NCI-H1417 (cell line): ENCODE results near the gene ATAD3B.
"Not testable (repeated sequence)": the region's sequence is repeated elsewhere in the genome, so short reads cannot be mapped to it uniquely, and the experiment has no call there.

Experiments
- DNase-seq, 3 experiments: peaks; one replicate each; lab custom pipeline; 2025; lab: John Stamatoyannopoulos, UW

Gene ATAD3B

DNA sequence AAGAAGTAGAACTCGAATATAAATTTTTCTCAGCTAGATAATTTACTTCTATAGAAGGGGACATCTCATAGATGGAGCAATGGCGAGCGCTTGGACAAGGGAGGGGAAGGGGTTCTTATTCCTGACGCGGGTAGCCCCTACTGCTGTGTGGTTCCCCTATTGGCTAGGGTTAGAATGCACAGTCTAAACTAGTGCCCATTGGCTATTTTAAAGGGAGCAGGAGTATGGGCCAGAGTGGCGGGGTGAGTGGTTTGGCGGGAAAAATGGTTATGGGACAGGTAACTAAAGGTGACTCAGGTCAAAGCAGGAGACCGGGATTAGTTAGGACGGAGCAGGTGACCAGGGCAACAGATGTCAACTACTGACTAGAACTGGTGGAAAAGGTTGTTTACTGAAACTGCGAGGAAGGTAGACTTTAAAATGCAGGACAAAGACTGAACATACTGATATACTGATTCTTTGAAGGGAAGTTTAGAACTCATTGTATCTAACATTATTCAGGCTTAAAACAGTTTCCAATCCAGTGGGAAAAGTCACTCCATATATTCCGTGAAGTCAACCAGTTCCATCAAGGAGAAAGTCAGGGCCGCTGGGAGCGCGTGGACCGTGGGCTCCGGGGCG, 39.5 kb downstream of the ATAD3B start:
- DNase-seq = peak in 2 of 3 experiments; percentile 47 to 73

DNA sequence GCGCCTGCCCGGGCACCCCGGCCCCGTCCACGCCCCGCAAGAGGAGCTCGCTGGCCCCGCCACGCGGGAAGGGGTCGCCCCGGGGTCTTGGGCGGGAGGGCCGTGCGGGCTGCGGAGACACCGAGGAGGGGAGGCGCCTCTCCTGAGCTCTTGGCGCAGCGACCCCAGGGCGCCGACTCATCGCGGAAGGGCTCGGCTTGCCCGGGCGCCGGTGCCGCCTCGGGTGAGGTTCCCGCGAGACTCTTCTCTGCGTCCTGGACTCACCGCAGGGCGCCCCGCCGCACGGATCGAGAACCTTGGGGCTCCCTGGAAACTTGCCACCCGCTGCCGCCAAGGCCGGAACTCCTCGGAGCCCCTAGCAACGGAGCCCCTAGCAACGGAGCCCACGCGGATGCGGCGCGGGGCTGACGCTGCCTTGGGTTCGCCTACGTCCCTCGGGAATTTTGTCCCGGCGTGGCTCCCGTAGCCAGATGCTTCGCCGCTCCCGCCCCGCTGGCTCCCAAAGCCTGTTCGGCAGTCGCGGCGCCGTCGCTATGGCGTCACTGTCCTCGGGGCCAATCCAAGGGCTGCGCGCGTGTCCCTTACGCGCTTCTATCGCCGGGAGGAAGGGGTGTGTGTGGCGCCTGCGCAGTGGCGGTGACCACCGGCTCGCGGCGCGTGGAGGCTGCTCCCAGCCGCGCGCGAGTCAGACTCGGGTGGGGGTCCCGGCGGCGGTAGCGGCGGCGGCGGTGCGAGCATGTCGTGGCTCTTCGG, 40.1 kb downstream of the ATAD3B start, which contains the start of gene ATAD3A:
TSS of gene ATAD3A (plus strand) at position 630 of the 753 bp plus-strand sequence. CDS start at position 737, 107 bp downstream.
- DNase-seq = peak; percentile 97 to 99 (median 98)

DNA sequence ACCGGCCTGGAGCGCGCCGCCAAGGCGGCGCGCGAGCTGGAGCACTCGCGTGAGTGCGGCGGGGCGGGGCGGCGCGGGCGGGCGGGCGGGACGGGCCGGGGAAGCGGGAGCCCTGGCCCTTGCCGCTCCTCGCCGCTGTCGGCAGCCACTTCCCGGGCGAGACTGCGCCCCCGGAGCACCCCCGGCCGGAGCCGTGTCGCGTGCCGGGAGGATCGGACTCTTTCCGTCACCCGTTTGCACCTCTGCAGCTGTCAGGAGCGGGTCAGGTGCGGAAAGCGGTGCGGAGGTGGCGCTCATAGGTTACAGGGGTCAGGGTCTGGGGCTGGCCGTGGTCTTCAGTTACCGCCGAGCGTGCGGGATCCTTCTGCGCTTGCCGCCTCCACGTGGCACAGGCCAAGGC, 40.9 kb downstream of the ATAD3B start:
- DNase-seq = not testable (repeated sequence)

DNA sequence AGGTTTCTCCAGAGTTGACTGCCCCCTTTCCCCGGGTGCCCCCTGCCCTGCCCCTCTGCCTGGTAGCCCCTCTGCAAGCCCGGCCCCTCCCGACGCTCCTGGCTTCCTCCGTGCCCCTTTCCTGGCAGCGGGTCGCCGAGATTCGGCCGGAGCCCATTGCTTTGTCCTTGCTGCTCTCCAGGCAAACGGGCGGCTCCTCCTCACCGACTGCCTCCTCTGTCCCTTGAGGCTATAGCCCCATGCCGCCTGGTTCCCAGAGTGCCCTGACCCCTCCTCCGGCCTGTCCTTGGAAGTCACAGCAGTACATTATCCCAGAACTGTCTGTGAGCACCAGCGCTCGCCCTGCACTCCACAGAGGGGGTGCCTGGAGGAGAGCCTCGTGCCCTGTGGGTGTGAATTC, 42.1 kb downstream of the ATAD3B start:
- DNase-seq = not testable (repeated sequence)

DNA sequence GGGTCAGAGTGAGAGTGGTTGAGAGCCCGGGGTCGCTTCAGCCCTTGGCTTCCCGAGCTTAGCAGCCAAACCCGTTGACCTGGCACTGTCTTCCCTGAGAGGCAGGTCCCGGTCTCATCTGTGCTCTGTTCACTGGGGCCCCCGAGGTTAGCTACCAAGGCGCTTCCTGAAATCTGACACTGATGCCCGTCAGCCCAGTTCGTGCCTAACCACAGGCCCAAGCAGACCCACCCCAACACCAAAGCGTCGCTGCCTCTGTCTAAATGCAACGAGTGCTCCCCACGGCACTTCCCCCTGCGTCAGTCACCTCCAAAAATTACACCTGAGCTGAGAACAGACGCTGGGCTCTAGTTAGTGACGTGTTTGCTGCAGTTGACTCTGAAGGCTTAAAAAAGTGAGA, 42.8 kb downstream of the ATAD3B start:
- DNase-seq = not testable (repeated sequence)

DNA sequence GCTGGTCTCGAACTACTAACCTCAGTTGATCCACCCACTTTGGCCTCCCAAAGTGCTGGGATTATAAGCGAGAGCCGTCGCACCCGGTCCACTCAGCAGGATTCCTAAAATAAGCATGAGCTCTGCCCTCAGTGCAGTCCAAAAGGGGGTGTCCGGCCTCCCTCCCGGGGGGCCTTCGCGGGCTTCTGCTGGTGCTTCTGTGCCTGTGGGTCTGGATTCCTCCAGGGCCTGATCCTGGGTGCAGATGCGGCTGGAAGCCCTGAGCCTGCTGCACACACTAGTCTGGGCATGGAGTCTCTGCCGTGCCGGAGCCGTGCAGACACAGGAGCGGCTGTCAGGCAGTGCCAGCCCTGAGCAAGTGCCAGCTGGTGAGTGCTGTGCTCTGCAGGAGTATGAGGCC, 45.4 kb downstream of the ATAD3B start:
- DNase-seq = not testable (repeated sequence)

DNA sequence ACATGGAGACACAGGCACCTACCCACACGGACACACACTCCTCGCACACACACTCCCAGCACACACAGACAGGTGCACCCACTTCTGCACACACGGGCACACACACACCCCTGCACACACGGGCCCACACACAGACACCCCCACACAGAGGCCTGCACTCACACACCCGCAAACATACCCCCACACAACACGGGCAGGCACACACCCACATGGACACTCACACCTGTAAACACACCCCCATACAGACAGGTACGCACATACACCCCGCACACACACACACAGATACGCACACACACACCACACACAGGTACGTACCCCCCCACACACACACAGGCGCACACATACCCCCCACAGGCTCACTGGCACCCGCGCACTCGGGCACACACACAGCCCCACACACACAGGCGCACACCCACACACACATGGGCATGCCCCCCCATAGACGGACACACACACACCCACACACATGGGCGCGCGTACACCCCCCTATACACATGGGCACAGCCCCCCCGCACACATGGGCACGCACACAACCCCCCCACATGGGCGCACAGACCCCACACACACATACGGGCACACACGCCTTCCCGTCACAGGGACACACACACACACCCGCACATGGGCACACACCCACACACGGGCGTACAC, 46.5 kb downstream of the ATAD3B start:
- DNase-seq = no peak

DNA sequence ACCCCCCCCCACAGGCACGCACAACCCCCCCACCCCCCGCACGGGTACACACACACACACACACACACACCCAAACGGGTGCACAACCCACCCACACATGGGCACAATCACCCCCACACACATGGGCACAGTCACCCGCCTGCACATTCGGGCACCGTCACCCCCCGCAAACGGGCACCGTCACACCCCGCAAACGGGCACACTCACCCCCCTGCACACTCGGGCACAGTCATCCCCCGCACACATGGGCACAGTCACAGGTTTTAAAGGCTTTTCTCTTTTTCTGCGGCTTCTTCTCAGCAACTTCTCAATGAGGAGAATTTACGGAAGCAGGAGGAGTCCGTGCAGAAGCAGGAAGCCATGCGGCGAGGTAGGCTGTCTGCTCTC, 47.0 kb downstream of the ATAD3B start:
- DNase-seq = not testable (repeated sequence)

DNA sequence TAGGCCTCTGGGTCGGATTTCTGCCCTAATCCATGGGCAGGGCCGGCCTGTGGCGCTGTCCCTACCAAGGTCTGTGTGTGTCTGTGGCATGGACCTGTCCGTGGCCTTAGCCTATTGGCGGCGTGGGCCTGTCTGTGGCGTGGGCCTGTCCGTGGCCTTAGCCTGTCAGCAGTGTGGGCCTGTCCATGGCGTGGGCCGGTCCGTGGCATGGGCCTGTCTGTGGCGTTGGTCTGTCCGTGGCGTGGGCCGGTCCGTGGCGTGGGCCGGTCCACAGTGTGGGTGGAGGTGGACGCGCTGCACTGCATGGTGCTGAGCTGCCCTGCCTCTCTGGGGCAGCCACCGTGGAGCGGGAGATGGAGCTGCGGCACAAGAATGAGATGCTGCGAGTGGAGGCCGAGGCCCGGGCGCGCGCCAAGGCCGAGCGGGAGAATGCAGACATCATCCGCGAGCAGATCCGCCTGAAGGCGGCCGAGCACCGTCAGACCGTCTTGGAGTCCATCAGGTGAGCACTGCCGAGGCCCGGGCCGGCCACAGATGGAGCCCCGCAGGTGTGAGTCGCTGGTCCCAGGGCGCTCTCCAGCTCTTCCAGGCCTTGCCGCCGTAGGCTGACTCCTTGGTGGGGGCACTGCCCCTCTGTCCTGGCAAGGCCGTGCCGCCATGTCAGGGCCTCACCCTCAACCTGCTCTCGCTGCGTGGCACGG, 48.4 kb downstream of the ATAD3B start:
- not testable (repeated sequence) for DNase-seq

DNA sequence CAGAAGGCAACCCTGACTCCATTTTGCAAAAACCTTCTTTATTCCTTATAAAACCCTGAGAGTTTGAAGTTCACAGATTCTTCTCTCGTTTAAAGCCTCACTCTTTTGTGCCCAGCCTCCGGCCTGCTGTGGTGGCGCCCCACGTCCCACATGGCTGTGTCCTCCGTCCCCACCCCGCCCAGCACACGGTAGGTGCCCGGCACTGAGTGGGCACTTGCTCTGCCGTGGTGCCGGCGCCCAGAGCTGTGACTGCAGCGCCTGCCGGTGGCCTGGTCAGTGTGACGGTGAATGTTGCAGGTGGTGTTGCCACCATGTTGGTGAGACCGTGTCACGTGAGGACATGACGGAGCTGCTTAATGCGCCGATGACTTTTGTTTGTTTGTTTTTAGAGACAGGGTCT, 49.8 kb downstream of the ATAD3B start:
- DNase-seq = no peak

DNA sequence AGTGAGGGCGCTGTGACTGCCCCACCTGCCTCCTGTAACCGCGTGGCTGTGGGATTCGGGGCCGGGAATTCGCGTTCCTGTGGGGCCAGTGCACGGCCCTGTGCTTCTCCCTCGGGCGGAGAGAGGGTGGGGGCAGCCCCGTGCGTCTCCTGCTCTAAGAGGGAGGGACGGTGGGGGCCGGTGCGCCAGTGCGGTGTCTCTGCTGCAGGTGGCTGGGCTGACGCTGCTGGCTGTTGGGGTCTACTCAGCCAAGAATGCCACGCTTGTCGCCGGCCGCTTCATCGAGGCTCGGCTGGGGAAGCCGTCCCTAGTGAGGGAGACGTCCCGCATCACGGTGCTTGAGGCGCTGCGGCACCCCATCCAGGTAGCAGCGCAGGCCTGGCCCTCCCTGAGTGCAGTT, 51.0 kb downstream of the ATAD3B start:
- not testable (repeated sequence) for DNase-seq

DNA sequence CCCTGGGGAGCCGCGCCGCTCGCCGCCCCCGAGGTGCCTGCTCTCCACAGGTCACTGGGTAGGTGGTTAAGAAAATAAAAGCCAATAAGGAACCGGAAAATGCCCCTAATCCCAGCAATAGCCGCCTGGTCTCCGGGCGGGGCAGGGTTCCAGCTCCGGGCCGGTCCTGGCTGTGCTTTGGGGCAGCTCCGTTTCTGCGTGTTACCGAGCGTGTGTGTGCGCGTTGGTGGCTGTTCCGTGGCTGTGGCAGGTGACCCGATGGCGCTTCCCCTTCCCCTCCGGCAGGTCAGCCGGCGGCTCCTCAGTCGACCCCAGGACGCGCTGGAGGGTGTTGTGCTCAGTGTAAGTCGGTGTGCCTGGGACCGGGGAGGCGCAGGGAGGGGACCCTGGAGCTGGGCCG, 51.7 kb downstream of the ATAD3B start:
- not testable (repeated sequence) for DNase-seq

DNA sequence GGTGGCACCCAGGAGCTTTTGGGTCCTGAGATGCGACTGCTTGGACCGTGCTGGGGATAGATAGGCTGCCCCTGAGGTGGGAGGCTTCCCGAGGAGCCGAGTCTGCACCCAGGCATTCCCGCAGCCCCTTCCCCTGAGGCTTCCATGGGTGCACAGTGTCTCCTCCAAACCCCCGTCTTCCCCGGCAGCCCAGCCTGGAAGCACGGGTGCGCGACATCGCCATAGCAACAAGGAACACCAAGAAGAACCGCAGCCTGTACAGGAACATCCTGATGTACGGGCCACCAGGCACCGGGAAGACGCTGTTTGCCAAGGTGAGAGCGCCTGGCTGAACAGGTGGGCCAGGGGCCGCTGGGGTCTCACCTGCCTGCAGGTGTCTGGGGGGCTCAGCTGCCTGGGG, 52.1 kb downstream of the ATAD3B start:
- not testable (repeated sequence) for DNase-seq

DNA sequence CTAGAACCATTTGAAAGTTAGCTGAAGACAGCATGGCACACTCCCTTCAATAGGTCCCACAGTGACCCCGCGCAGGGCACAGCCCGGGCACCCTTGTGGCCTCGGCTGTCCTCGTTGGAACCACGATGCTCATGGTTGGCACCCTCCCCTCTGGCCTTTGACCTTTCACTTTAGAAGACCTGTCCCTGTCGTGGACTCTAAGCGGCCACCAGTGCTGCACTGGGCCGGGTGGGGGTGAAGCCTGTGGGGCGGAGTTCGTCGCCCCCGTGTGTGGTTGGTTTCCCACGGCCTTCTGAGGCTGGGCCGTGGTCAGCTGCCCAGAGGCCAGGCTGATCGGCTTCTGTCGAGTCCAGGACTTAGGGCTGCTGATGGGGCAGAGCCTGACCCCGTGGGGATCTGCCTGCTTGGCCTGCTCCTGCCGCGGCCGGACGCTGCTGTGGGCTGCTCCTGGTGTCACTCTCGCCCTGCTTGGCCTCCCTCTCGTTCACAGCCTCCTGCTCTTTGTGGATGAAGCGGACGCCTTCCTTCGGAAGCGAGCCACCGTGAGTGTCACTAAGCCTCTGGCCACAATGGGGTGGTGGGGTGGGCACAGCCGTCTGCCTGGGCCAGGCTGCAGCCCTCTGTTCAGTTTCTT, 53.3 kb downstream of the ATAD3B start:
- DNase-seq = not testable (repeated sequence)

DNA sequence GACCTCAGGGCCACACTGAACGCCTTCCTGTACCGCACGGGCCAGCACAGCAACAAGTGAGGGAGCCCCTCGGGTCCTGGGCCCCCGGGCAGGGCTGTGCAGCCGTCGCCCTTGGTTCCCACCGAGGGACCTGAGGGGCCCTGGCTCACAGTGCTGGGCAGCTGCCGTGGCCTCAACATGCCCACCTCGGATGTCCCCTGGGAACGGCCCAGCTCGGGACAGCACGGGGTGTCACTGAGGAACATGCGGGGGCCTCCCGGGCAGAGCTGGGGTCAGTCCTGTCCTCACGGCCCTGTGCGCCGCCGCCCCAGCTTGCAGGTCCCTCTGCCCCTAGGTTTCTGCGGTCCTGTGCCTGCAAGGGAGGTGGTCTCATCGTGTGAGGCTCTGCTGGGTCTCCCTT, 54.9 kb downstream of the ATAD3B start:
- DNase-seq = not testable (repeated sequence)

DNA sequence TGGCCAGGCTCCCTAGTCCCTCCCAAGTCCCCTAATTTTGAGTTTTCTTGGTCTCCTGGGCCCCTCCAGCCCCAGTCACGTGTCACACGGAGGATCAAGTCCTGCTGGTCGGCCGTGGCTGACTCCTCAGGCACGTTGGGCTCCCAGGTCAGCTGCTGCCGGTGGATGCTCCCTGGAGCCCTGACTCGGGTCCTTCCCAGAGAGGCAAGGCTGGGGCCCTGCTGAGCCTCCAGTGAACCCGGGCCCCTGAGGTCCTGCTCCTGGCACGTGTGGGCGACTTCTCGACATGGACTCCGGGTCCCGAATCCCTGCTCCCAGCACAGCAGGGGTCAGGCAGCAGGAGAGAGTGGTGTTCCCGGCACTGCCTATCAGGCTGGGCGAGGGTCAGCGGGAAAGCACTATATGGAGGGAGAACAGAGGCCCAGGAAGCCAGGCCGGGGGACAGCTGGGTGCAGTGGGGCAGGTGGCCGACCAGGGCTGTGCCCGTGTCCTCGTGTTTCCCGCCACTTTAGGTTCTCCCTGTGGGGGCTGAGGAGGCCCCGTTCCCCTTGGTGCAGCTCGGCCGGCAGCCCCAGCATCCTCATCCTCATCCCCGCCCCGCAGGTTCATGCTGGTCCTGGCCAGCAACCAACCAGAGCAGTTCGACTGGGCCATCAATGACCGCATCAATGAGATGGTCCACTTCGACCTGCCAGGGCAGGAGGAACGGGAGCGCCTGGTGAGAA, 55.7 kb downstream of the ATAD3B start:
- no peak for DNase-seq

DNA sequence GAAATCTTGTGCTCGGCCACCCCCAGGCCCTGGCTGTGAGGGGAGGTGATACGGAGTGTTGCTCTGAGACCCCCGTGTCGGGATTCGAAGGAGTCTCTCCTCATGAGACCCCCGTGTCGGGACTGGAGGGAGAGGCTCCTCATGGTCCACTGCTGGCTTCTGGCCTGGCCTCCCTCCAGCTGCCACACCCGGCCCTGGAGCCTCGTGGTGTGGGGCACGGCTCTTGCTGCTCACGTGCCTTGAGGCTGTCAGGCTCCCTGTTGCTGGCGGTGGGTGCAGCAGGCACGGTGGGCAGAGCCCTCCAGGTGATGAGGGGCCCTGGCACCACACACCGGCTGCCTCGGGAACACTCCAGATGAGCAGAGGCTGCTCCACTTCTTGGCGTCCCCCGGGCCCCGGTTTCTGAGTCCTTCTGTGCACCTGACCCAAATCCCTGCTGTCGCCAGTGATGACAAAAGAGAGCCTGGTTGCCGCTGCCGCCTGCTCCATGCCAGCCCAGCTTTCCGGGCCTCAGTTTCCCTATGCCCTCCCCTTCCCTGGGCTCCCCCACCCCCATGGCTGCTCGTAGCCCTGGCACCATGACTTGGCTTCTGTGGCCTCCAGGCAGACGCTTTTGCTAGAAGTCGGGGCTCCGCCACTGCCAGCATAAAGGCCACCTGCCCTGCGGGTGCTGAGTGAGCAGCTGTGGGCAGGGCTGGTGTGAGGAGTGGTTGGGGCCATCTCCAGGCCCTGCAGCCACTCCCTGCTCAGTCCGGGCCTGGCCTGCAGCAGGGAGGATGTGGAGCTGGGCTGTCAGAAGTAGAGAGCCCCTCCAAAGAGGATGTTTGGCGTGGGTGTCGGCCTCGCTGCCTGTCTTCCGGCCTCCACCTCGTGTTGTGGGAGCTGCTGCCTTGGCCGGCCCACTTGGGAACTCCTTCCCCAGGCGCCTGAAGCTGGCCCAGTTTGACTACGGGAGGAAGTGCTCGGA, 57.0 kb downstream of the ATAD3B start:
- DNase-seq = no peak

DNA sequence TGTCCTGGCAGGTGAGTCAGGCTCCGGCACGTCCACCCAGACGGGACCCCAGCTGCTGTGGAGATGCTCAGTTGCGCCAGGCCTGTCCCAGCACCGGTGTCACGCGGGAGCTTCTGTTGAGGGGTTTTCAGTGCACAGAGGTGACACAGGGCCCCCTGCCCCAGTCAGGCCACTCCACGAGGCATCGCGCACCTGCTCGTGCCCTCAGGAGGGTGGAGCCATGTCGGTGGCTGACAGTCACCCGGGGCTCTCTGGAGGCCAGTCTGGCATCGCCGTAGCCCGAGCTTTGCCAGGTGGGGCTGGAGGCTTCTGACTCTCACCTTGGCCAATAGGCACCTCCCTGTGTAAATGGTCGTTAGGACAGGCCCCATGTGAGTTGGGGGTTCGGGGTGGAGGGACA, 57.8 kb downstream of the ATAD3B start:
- no peak for DNase-seq

DNA sequence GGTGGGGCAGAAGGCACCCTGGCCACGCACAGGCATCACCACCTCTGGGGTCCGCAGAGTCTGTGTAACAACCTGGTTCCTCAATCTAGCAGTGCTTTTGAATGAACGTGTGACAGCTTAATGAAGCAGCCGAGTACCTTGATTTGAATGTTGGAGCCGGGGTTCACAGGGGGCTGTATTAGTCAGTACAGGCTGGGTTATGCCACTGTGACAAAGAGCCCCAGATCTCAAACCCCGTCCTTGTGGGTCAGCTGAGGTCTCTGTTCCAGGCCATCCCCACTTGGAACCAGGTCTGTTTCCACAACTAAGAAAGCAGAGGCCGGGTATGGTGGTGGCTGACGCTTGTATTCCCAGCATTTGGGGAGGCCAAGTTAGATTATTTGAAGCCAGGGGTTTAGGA, 58.4 kb downstream of the ATAD3B start:
- DNase-seq = no peak

DNA sequence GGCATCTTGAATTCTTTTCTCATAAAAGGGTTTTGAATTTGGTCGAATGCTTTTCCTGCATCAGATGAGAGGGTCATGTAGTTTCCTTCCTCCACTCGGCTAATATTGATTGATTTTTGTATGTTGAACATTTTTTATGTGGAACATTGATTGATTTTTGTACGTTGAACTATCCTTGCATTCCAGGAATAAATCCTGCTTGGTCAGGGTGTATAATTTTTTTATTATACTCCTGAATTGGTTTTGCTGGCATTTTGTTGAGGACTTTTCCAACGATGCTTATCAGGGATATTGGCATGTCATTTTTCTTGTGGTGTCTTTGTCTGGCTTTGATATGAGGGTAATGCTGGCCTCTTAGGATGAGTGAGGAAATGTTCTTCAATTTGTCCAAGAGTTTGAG, 60.4 kb downstream of the ATAD3B start:
- peak in 1 of 3 experiments; percentile 6 for DNase-seq
